WTC11 (cell line): ENCODE measurements around the gene ZGLP1. TPM values are rescaled to one million over a fixed set of nuclear protein-coding genes. Genes with fewer than 3 reads are reported as not detected.

ENCODE experiments used
- ATAC-seq: fragments of 200-7000 bp; cut with Tn5 transposase; 2 replicates; pipeline ENCODE4 v1.10.0; 2021; ENCODE audit warnings: mild to moderate bottlenecking, moderate library complexity
- CTCF ChIA-PET: fragments of 300-600 bp; sonication (Branson Sonifier 250); formaldehyde crosslinking; loops from one replicate; lab custom pipeline; 2021; ENCODE audit warnings: antibody characterized with exemption; lab: Charles Lee
- POLR2A ChIA-PET: fragments of 350-600 bp; sonication (Branson Sonifier 250); formaldehyde crosslinking; loops from one replicate; lab custom pipeline; 2021; ENCODE audit warnings: antibody characterized with exemption; lab: Charles Lee
- DNase-seq: peaks from one replicate; pipeline ENCODE4 v3.0.0; 2021; ENCODE audit warnings: low spot score
- H3K27ac Mint-ChIP-seq: 2 replicates; pipeline ENCODE4 v1.8.0; 2021; ENCODE audit warnings: mixed read lengths
- H3K27me3 Mint-ChIP-seq: 2 replicates; pipeline ENCODE4 v1.8.0; 2021; ENCODE audit warnings: low read depth, mild to moderate bottlenecking, moderate library complexity, mixed read lengths
- H3K36me3 Mint-ChIP-seq: 2 replicates; pipeline ENCODE4 v1.8.0; 2021; ENCODE audit warnings: mixed read lengths
- H3K4me1 Mint-ChIP-seq: 2 replicates; pipeline ENCODE4 v1.8.0; 2022; ENCODE audit warnings: mixed read lengths
- H3K4me3 Mint-ChIP-seq: 2 replicates; pipeline ENCODE4 v1.8.0; 2021; ENCODE audit warnings: mild to moderate bottlenecking, moderate library complexity, mixed read lengths
- H3K9me3 Mint-ChIP-seq: 2 replicates; pipeline ENCODE4 v1.8.0; 2021; ENCODE audit warnings: mixed read lengths
- CREB1 ChIP-seq: sonication (generic); formaldehyde crosslinking; IDR thresholded peaks from 2 replicates; pipeline ENCODE4 v1.8.0; 2023; ENCODE audit warnings: mild to moderate bottlenecking, missing genetic modification reagents
- FOXJ3 ChIP-seq: sonication (generic); formaldehyde crosslinking; IDR thresholded peaks from 2 replicates; pipeline ENCODE4 v1.9.0; 2021; ENCODE audit warnings: missing genetic modification reagents, mild to moderate bottlenecking, borderline replicate concordance
- GRHL2 ChIP-seq: fragments of 250-450 bp; sonication (Bioruptor Pico); IDR thresholded peaks from 2 replicates; pipeline ENCODE4 v1.8.0; 2022; ENCODE audit warnings: mild to moderate bottlenecking, moderate library complexity; ENCODE audit not compliant: insufficient replicate concordance, severe bottlenecking
- MYBL2 ChIP-seq: sonication (generic); formaldehyde crosslinking; IDR thresholded peaks from 2 replicates; pipeline ENCODE4 v1.8.1; 2023; ENCODE audit warnings: mild to moderate bottlenecking, moderate library complexity, missing genetic modification reagents
- NFE2L1 ChIP-seq: sonication (generic); formaldehyde crosslinking; IDR thresholded peaks from 2 replicates; pipeline ENCODE4 v1.8.1; 2023; ENCODE audit warnings: missing genetic modification reagents
- OVOL2 ChIP-seq: fragments of 250-450 bp; sonication (Bioruptor Pico); IDR thresholded peaks from 2 replicates; pipeline ENCODE4 v1.9.0; 2021; ENCODE audit warnings: mild to moderate bottlenecking, borderline replicate concordance
- SMAD4 ChIP-seq: sonication (generic); formaldehyde crosslinking; IDR thresholded peaks from 2 replicates; pipeline ENCODE4 v1.8.0; 2022; ENCODE audit warnings: mild to moderate bottlenecking, missing genetic modification reagents
- SOX15 ChIP-seq: fragments of 250-450 bp; sonication (Bioruptor Pico); IDR thresholded peaks from 2 replicates; pipeline ENCODE4 v1.9.0; 2021; ENCODE audit warnings: mild to moderate bottlenecking
- TEAD4 ChIP-seq: sonication (generic); formaldehyde crosslinking; IDR thresholded peaks from 2 replicates; pipeline ENCODE4 v1.8.0; 2022; ENCODE audit warnings: mild to moderate bottlenecking, missing genetic modification reagents
- ZBTB21 ChIP-seq: sonication (generic); formaldehyde crosslinking; IDR thresholded peaks from 2 replicates; pipeline ENCODE4 v1.8.1; 2023; ENCODE audit warnings: mild to moderate bottlenecking, missing genetic modification reagents, borderline replicate concordance
- ZNF232 ChIP-seq: sonication (generic); formaldehyde crosslinking; IDR thresholded peaks from 2 replicates; pipeline ENCODE4 v1.8.0; 2022; ENCODE audit warnings: mild to moderate bottlenecking, missing genetic modification reagents
- ZNF317 ChIP-seq: sonication (generic); formaldehyde crosslinking; IDR thresholded peaks from 2 replicates; pipeline ENCODE4 v1.8.1; 2023; ENCODE audit warnings: low read depth, mild to moderate bottlenecking, moderate library complexity, missing genetic modification reagents, borderline replicate concordance
- ZNF416 ChIP-seq: fragments of 250-450 bp; sonication (Bioruptor Pico); IDR thresholded peaks from 2 replicates; pipeline ENCODE4 v1.9.0; 2021; ENCODE audit warnings: mild to moderate bottlenecking, inconsistent platforms
- ZNF423 ChIP-seq: fragments of 250-450 bp; sonication (Bioruptor Pico); IDR thresholded peaks from 2 replicates; pipeline ENCODE4 v2.1.2; 2022; ENCODE audit warnings: mild to moderate bottlenecking, moderate library complexity
- total RNA-seq: library from RNA; stranded (reverse); gene quantifications from 3 replicates; pipeline ENCODE4 v1.2.3, GENCODE V29; 2021
- TF ChIP-seq, protein P1 (sequence below): sonication (generic); formaldehyde crosslinking; IDR thresholded peaks from 2 replicates; pipeline ENCODE4 v1.8.1; 2022; ENCODE audit warnings: mild to moderate bottlenecking, moderate library complexity, missing genetic modification reagents
- TF ChIP-seq, protein P2 (sequence below): fragments of 250-450 bp; sonication (Bioruptor Pico); IDR thresholded peaks from 2 replicates; pipeline ENCODE4 v1.9.0; 2021; ENCODE audit warnings: mild to moderate bottlenecking
- TF ChIP-seq, protein P3 (sequence below): fragments of 250-450 bp; sonication (Bioruptor Pico); IDR thresholded peaks from 2 replicates; pipeline ENCODE4 v1.9.0; 2021; ENCODE audit warnings: mild to moderate bottlenecking
- TF ChIP-seq, protein P4 (sequence below): sonication (generic); formaldehyde crosslinking; IDR thresholded peaks from 2 replicates; pipeline ENCODE4 v1.8.0; 2022; ENCODE audit warnings: mild to moderate bottlenecking, missing genetic modification reagents
- TF ChIP-seq, protein P5 (sequence below): sonication (generic); formaldehyde crosslinking; IDR thresholded peaks from 2 replicates; pipeline ENCODE4 v1.8.0; 2022; ENCODE audit warnings: mild to moderate bottlenecking, missing genetic modification reagents
- TF ChIP-seq, protein P6 (sequence below): sonication (generic); formaldehyde crosslinking; IDR thresholded peaks from 2 replicates; pipeline ENCODE4 v1.8.0; 2022; ENCODE audit warnings: mild to moderate bottlenecking, missing genetic modification reagents
- TF ChIP-seq, protein P7 (sequence below): sonication (generic); formaldehyde crosslinking; IDR thresholded peaks from 2 replicates; pipeline ENCODE4 v1.8.0; 2023; ENCODE audit warnings: mild to moderate bottlenecking, missing genetic modification reagents

The ZGLP1 gene
- total RNA-seq, 1 experiment from 2014 or later, result 5.9 TPM

DNA sequence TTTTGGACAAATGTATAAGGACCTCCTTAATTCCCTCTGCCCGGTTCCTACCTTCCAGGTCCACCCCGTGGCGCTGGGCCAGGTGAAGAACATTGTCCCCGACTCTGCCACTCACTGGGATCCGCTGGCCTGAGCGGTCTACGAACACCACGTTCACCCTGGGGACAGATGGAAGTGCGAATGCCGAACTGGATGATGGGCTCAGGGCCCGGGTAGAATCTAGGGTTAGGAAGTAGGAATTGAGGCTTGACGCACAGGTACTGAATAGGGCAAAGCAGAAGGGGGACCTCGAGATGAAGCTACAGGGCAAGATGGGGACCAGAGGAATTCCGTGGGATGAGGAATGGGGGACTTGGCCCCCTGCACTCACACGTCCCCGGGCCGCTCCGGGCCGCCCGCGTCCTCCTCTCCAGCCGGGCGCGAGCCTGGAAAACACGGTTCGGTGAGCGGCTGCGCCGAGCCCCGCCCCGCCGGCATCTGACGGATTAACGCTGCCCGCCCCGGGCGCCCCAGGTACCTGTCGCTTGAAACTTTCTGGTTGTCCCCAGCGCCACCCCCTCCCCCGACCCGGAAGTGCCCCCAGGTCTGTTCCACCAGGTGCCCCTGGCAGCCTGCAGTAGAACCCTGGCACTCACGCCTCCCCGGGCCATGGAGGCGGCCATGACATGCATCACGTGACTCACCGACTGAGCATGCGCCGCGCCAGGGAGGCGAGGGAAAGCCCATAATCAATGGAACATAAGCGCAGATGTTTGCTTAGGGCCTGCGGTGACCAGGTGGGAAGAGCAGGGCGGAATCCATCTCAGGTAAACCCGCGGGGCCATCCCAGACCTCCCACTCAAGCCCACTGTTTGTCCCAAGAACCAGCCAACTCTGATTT, 6.0 kb upstream of the ZGLP1 start, which contains the start of gene FDX2 (continued):
- TF ChIP-seq, protein P1, sequence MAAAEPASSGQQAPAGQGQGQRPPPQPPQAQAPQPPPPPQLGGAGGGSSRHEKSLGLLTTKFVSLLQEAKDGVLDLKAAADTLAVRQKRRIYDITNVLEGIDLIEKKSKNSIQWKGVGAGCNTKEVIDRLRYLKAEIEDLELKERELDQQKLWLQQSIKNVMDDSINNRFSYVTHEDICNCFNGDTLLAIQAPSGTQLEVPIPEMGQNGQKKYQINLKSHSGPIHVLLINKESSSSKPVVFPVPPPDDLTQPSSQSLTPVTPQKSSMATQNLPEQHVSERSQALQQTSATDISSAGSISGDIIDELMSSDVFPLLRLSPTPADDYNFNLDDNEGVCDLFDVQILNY (CRISPR knock-in tag), result no peak
- TF ChIP-seq, protein P2, sequence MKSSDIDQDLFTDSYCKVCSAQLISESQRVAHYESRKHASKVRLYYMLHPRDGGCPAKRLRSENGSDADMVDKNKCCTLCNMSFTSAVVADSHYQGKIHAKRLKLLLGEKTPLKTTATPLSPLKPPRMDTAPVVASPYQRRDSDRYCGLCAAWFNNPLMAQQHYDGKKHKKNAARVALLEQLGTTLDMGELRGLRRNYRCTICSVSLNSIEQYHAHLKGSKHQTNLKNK, result no peak
- TF ChIP-seq, all 79 proteins: peak for 11

DNA sequence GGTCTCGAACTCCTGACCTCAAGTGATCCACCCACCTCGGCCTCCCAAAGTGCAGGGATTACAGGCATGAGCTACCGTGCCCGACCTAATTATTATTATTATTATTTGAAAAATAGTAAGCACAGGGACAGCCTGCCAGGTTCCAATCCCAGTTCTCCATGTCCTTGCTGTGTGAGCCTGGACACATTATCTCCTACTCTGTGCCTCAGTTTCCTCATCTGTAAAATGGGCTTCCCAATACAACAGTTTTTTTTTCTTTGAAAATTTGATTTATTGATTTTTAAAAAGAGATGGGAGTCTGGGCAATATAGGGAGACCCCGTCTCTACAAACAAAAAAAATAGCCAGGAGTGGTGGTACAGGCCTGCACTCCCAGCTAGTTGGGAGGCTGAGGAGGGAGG, 3.3 kb downstream of the ZGLP1 start:
- DNase-seq (no peak), ATAC-seq (no peak)
- no peak overlapping the region for H3K4me3 Mint-ChIP-seq
- no peak for TF ChIP-seq NFE2L1 (CRISPR knock-in tag)
- TF ChIP-seq CREB1 (CRISPR knock-in tag), result no peak
- TF ChIP-seq ZBTB21, result no peak
- TF ChIP-seq ZNF232, result no peak
- TF ChIP-seq MYBL2, result no peak
- TF ChIP-seq, protein P3, sequence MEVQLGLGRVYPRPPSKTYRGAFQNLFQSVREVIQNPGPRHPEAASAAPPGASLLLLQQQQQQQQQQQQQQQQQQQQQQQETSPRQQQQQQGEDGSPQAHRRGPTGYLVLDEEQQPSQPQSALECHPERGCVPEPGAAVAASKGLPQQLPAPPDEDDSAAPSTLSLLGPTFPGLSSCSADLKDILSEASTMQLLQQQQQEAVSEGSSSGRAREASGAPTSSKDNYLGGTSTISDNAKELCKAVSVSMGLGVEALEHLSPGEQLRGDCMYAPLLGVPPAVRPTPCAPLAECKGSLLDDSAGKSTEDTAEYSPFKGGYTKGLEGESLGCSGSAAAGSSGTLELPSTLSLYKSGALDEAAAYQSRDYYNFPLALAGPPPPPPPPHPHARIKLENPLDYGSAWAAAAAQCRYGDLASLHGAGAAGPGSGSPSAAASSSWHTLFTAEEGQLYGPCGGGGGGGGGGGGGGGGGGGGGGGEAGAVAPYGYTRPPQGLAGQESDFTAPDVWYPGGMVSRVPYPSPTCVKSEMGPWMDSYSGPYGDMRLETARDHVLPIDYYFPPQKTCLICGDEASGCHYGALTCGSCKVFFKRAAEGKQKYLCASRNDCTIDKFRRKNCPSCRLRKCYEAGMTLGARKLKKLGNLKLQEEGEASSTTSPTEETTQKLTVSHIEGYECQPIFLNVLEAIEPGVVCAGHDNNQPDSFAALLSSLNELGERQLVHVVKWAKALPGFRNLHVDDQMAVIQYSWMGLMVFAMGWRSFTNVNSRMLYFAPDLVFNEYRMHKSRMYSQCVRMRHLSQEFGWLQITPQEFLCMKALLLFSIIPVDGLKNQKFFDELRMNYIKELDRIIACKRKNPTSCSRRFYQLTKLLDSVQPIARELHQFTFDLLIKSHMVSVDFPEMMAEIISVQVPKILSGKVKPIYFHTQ (CRISPR knock-in tag), result no peak
- no peak for TF ChIP-seq TEAD4
- TF ChIP-seq, protein P4, sequence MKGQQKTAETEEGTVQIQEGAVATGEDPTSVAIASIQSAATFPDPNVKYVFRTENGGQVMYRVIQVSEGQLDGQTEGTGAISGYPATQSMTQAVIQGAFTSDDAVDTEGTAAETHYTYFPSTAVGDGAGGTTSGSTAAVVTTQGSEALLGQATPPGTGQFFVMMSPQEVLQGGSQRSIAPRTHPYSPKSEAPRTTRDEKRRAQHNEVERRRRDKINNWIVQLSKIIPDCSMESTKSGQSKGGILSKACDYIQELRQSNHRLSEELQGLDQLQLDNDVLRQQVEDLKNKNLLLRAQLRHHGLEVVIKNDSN, result no peak
- TF ChIP-seq ZNF423 (CRISPR knock-in tag), result no peak
- TF ChIP-seq OVOL2 (CRISPR knock-in tag), result no peak
- no peak for TF ChIP-seq SOX15 (CRISPR knock-in tag)
- TF ChIP-seq ZNF416 (CRISPR knock-in tag), result no peak
- no peak for TF ChIP-seq GRHL2 (CRISPR knock-in tag)
- no peak for TF ChIP-seq ZNF317
- TF ChIP-seq, all 79 proteins: peak for 0
- Mint-ChIP-seq H3K9me3 (no peaks in the 10 kb centered on the region), H3K4me1 (no peaks in the 10 kb centered on the region), H3K27ac (no peak overlapping the region), H3K36me3 (no peaks in the 10 kb centered on the region), H3K27me3 (peaks cover 2% of the 10 kb centered on the region)
- ChIA-PET POLR2A (no interaction called here), CTCF (interaction anchor here (2.4 kb wide), 1 partner anchor 82 kb away, joined by 9 read pairs; no protein-coding TSS in a partner anchor)

DNA sequence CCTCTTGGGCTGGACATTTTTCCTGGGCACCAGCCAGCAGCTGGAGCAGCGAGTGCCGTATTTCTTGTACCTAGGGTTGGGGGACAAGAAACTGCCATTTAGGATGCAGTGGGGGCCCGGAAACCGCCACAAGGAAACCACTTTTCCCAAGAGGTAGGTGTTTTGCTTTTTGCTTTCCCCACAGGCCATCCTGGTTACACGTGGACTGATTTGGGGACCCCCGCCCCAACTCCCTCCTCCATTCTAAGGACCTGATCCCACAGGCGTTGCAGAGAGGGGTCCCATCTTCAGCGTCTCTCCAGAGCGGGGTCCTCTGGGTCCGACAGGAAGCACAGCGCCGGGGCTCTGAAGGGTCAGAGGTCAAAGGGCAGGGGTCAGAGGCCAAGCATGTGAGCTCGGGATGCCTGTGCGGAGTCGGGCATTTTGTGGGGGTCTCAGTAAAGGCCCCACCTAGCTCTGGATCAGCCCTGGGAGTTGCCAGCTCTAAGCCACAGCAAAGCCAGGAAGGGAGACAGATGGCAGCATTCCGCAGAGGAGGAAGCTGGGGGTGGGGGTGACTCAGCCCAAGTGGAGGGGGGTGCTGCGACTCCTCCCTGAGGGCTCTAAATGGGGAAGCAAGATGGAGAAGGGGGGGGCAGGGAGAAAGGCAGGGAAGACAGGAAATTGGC, 4.3 kb downstream of the ZGLP1 start:
- no peaks in the 10 kb centered on the region for H3K9me3 Mint-ChIP-seq
- ATAC-seq, result no peak
- DNase-seq, result no peak
- H3K27ac Mint-ChIP-seq, result no peak overlapping the region
- TF ChIP-seq SMAD4 (CRISPR knock-in tag), result no peak
- TF ChIP-seq, protein P5, sequence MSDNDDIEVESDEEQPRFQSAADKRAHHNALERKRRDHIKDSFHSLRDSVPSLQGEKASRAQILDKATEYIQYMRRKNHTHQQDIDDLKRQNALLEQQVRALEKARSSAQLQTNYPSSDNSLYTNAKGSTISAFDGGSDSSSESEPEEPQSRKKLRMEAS (CRISPR knock-in tag), result no peak
- TF ChIP-seq FOXJ3 (CRISPR knock-in tag), result no peak
- TF ChIP-seq, protein P6, sequence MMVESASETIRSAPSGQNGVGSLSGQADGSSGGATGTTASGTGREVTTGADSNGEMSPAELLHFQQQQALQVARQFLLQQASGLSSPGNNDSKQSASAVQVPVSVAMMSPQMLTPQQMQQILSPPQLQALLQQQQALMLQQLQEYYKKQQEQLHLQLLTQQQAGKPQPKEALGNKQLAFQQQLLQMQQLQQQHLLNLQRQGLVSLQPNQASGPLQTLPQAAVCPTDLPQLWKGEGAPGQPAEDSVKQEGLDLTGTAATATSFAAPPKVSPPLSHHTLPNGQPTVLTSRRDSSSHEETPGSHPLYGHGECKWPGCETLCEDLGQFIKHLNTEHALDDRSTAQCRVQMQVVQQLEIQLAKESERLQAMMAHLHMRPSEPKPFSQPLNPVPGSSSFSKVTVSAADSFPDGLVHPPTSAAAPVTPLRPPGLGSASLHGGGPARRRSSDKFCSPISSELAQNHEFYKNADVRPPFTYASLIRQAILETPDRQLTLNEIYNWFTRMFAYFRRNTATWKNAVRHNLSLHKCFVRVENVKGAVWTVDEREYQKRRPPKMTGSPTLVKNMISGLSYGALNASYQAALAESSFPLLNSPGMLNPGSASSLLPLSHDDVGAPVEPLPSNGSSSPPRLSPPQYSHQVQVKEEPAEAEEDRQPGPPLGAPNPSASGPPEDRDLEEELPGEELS, result no peak
- TF ChIP-seq, protein P7, sequence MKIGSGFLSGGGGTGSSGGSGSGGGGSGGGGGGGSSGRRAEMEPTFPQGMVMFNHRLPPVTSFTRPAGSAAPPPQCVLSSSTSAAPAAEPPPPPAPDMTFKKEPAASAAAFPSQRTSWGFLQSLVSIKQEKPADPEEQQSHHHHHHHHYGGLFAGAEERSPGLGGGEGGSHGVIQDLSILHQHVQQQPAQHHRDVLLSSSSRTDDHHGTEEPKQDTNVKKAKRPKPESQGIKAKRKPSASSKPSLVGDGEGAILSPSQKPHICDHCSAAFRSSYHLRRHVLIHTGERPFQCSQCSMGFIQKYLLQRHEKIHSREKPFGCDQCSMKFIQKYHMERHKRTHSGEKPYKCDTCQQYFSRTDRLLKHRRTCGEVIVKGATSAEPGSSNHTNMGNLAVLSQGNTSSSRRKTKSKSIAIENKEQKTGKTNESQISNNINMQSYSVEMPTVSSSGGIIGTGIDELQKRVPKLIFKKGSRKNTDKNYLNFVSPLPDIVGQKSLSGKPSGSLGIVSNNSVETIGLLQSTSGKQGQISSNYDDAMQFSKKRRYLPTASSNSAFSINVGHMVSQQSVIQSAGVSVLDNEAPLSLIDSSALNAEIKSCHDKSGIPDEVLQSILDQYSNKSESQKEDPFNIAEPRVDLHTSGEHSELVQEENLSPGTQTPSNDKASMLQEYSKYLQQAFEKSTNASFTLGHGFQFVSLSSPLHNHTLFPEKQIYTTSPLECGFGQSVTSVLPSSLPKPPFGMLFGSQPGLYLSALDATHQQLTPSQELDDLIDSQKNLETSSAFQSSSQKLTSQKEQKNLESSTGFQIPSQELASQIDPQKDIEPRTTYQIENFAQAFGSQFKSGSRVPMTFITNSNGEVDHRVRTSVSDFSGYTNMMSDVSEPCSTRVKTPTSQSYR, result no peak
- no peaks in the 10 kb centered on the region for H3K36me3 Mint-ChIP-seq
- no peaks in the 10 kb centered on the region for H3K4me1 Mint-ChIP-seq
- H3K4me3 Mint-ChIP-seq, result no peak overlapping the region
- peaks cover 5% of the 10 kb centered on the region for H3K27me3 Mint-ChIP-seq
- POLR2A ChIA-PET, result no interaction called here
- CTCF ChIA-PET, result interaction anchor here (0.6 to 2.4 kb wide), 4 partner anchors 65 to 305 kb away, joined by 3 to 9 read pairs (median 4); no protein-coding TSS in a partner anchor
